Gastrocnemius medialis (tissue), 4 donors: ENCODE data around the gene CFAP299.

ENCODE experiments used
- CTCF ChIP-seq, 5 experiments: fragments of 450-650 bp in 3 of 5; fragments of 200-600 bp in 2 of 5; sonication (generic) in 2 of 5; IDR thresholded peaks in 4 of 5; conservative IDR thresholded peaks in 1 of 5; 1 replicate in 4 of 5; 2 replicates in 1 of 5; pipeline ENCODE4 v1.5.1; 2016 to 2019; ENCODE audit warnings: antibody characterized with exemption in 5 of 5, mild to moderate bottlenecking in 3 of 5, moderate library complexity in 3 of 5
- POLR2A ChIP-seq, 2 donors: fragments of 450-650 bp; IDR thresholded peaks; one replicate each; pipeline ENCODE4 v1.6.1; 2017; ENCODE audit warnings: antibody characterized with exemption in 2 of 2, mild to moderate bottlenecking in 2 of 2, moderate library complexity in 2 of 2

GRCh38 chr4:80655662-80656061 is 320.1 kb downstream of the CFAP299 start:
- TF ChIP-seq CTCF (IDR thresholded peaks at IDR 0.05 in 4 of 5, conservative IDR thresholded peaks at IDR 0.05 in 1 of 5) (no peak), POLR2A (IDR thresholded peaks at IDR 0.05) (no peak)
